HG02852 (cell line): ENCODE results near the gene MPV17L2.

Experiments used
- ATAC-seq: cut with Tn5 transposase; IDR thresholded peaks from one replicate; pipeline ENCODE4 v1.9.1; 2021; ENCODE audit warnings: mild to moderate bottlenecking, moderate library complexity; ENCODE audit not compliant: unreplicated experiment

MPV17L2 gene

GRCh38 chr19:18160493-18160970 is 32.5 kb upstream of the MPV17L2 start:
- no peak for ATAC-seq

- peak; percentile 83 for ATAC-seq
These were observed 31.9 kb upstream of the MPV17L2 start for GRCh38 chr19:18160971-18161635.

- ATAC-seq, result no peak
These were observed 31.4 kb upstream of the MPV17L2 start for GRCh38 chr19:18161636-18162002.

GRCh38 chr19:18164072-18164471 is 28.9 kb upstream of the MPV17L2 start:
- ATAC-seq, result no peak

- ATAC-seq, result no peak
These were observed 27.0 kb upstream of the MPV17L2 start for GRCh38 chr19:18165794-18166544.

GRCh38 chr19:18167011-18167410 is 26.0 kb upstream of the MPV17L2 start:
- ATAC-seq, result no peak

GRCh38 chr19:18167975-18168645 is 24.9 kb upstream of the MPV17L2 start:
- ATAC-seq, result no peak

- no peak for ATAC-seq
These were observed 24.2 kb upstream of the MPV17L2 start for GRCh38 chr19:18168673-18169381.

- no peak for ATAC-seq
These were observed 22.2 kb upstream of the MPV17L2 start for GRCh38 chr19:18170714-18171255.

- no peak for ATAC-seq
These were observed 21.3 kb upstream of the MPV17L2 start for GRCh38 chr19:18171605-18172327.

GRCh38 chr19:18172331-18173053 is 20.5 kb upstream of the MPV17L2 start:
- no peak for ATAC-seq

- ATAC-seq, result no peak
These were observed 19.9 kb upstream of the MPV17L2 start for GRCh38 chr19:18173054-18173571.

GRCh38 chr19:18173572-18174288 is 19.3 kb upstream of the MPV17L2 start, which contains the start of gene IFI30:
Gene IFI30 (plus strand): TSS chr19:18173813. CDS start chr19:18173842, 29 bp downstream.
- peak; percentile 49 for ATAC-seq

- ATAC-seq, result no peak
These were observed 18.0 kb upstream of the MPV17L2 start for GRCh38 chr19:18174983-18175382.

- no peak for ATAC-seq
These were observed 16.4 kb upstream of the MPV17L2 start for GRCh38 chr19:18176367-18177310.

GRCh38 chr19:18179957-18180356 is 13.1 kb upstream of the MPV17L2 start:
- no peak for ATAC-seq

GRCh38 chr19:18183529-18183928 is 9.5 kb upstream of the MPV17L2 start:
- no peak for ATAC-seq
